Suprapubic skin (tissue), 4 donors: ENCODE measurements around the gene PPP1R27. TPM values are rescaled to one million over a fixed set of nuclear protein-coding genes. Genes with fewer than 3 reads are reported as not detected.

ENCODE experiments used
- DNase-seq, 2 donors: peaks; one replicate each; pipeline ENCODE4 v3.0.0-alpha.2; 2019; ENCODE audit warnings: low spot score in 2 of 2
- H3K27ac ChIP-seq: fragments of 200-600 bp; sonication (generic); one replicate; pipeline ENCODE4 v1.5.1; 2019
- H3K27me3 ChIP-seq: fragments of 200-600 bp; sonication (generic); one replicate; pipeline ENCODE4 v1.5.1; 2019
- H3K36me3 ChIP-seq: fragments of 200-600 bp; sonication (generic); one replicate; pipeline ENCODE4 v1.5.1; 2019
- H3K4me1 ChIP-seq: fragments of 200-600 bp; sonication (generic); one replicate; pipeline ENCODE4 v1.5.1; 2019
- H3K4me3 ChIP-seq: fragments of 200-600 bp; sonication (generic); one replicate; pipeline ENCODE4 v1.5.1; 2019; ENCODE audit warnings: mild to moderate bottlenecking
- H3K9me3 ChIP-seq: fragments of 200-600 bp; sonication (generic); one replicate; pipeline ENCODE4 v1.5.1; 2019
- CTCF ChIP-seq, 2 donors: fragments of 200-600 bp in 1 of 2; fragments of 450-650 bp in 1 of 2; sonication (generic) in 1 of 2; IDR thresholded peaks; one replicate each; pipeline ENCODE4 v1.5.1; 2016 to 2019; ENCODE audit warnings: antibody characterized with exemption in 2 of 2, mild to moderate bottlenecking in 1 of 2, moderate library complexity in 1 of 2
- EP300 ChIP-seq: sonication (generic); formaldehyde crosslinking; IDR thresholded peaks from one replicate; pipeline ENCODE4 v1.6.1; 2017; ENCODE audit warnings: antibody characterized with exemption
- POLR2A ChIP-seq, 2 donors: fragments of 450-650 bp; IDR thresholded peaks; one replicate each; pipeline ENCODE4 v1.6.1; 2017; ENCODE audit warnings: antibody characterized with exemption in 2 of 2, mild to moderate bottlenecking in 2 of 2, moderate library complexity in 2 of 2
- POLR2AphosphoS5 ChIP-seq, 3 donors: sonication (generic); formaldehyde crosslinking; IDR thresholded peaks; one replicate each; pipeline ENCODE4 v1.6.1; 2017; ENCODE audit warnings: antibody characterized with exemption in 3 of 3
- WGBS: methylation state at CpG from one replicate; pipeline ENCODE4 v1.1.5; 2018; 5-methylcytosine and 5-hydroxymethylcytosine counted together
- total RNA-seq, 4 donors: library from RNA; depleted of rRNA; stranded (reverse); fragments of >200 nt; gene quantifications; one replicate each; pipeline ENCODE4 v1.1.0, GENCODE V29; 2016

The PPP1R27 gene
- total RNA-seq, 4 donors from 2014 or later = 1.3 TPM; not detected in 3

- H3K4me3 ChIP-seq = peak overlapping the region; percentile 60
- H3K36me3 ChIP-seq = no peaks in the 10 kb centered on the region
- peak overlapping the region; percentile 84 for H3K27ac ChIP-seq
- peaks cover 49% of the 10 kb centered on the region for H3K4me1 ChIP-seq
- no peaks in the 10 kb centered on the region for H3K27me3 ChIP-seq
- WGBS = 51% methylated on average over 5 of the region's 7 CpGs
- DNase-seq = no peak
- TF ChIP-seq CTCF (IDR thresholded peaks at IDR 0.05) = no peak
- TF ChIP-seq EP300 = no peak
- TF ChIP-seq POLR2AphosphoS5 (IDR thresholded peaks at IDR 0.05) = no peak
- TF ChIP-seq POLR2A (IDR thresholded peaks at IDR 0.05) = no peak
- H3K9me3 ChIP-seq = no peaks in the 10 kb centered on the region
These were observed 3.3 kb downstream of the PPP1R27 start for GRCh38 chr17:81831563-81831956.

- WGBS = 59% methylated on average over 3 of the region's 6 CpGs
These were observed 5.0 kb downstream of the PPP1R27 start for GRCh38 chr17:81829858-81830257.

GRCh38 chr17:81828656-81829055, 6.2 kb downstream of the PPP1R27 start:
- Histone ChIP-seq H3K36me3 (peaks cover 9% of the 10 kb centered on the region), H3K4me1 (peaks cover 49% of the 10 kb centered on the region), H3K27ac (no peak overlapping the region), H3K4me3 (no peak overlapping the region), H3K27me3 (no peaks in the 10 kb centered on the region), H3K9me3 (no peaks in the 10 kb centered on the region)
- TF ChIP-seq CTCF (IDR thresholded peaks at IDR 0.05) (no peak), POLR2AphosphoS5 (IDR thresholded peaks at IDR 0.05) (no peak), EP300 (no peak), POLR2A (IDR thresholded peaks at IDR 0.05) (no peak)
- 91% methylated on average over 3 of the region's 7 CpGs for WGBS
- DNase-seq = no peak

More at GRCh38 chr17:81829858-81830257, 5.0 kb downstream of the PPP1R27 start:
- Histone ChIP-seq H3K9me3 (no peaks in the 10 kb centered on the region), H3K36me3 (no peaks in the 10 kb centered on the region), H3K27me3 (no peaks in the 10 kb centered on the region), H3K4me1 (peaks cover 49% of the 10 kb centered on the region), H3K4me3 (no peak overlapping the region), H3K27ac (no peak overlapping the region)
- DNase-seq = no peak
- TF ChIP-seq CTCF (IDR thresholded peaks at IDR 0.05) (no peak), POLR2AphosphoS5 (IDR thresholded peaks at IDR 0.05) (no peak), EP300 (no peak), POLR2A (IDR thresholded peaks at IDR 0.05) (no peak)

GRCh38 chr17:81825841-81826466, 8.9 kb downstream of the PPP1R27 start:
- H3K4me3 ChIP-seq = no peak overlapping the region
- no peaks in the 10 kb centered on the region for H3K27me3 ChIP-seq
- H3K4me1 ChIP-seq = peaks cover 55% of the 10 kb centered on the region
- 67% methylated on average over 11 of the region's 11 CpGs for WGBS
- DNase-seq = no peak
- no peak overlapping the region for H3K27ac ChIP-seq
- H3K36me3 ChIP-seq = peaks cover 13% of the 10 kb centered on the region
- no peaks in the 10 kb centered on the region for H3K9me3 ChIP-seq
- TF ChIP-seq POLR2A (IDR thresholded peaks at IDR 0.05) (no peak), POLR2AphosphoS5 (IDR thresholded peaks at IDR 0.05) (no peak), CTCF (IDR thresholded peaks at IDR 0.05) (no peak), EP300 (no peak)

GRCh38 chr17:81824595-81824994, 10.3 kb downstream of the PPP1R27 start:
- no peak for DNase-seq
- H3K36me3 ChIP-seq = peaks cover 13% of the 10 kb centered on the region
- 83% methylated on average over 1 of the region's 11 CpGs for WGBS
- no peak overlapping the region for H3K27ac ChIP-seq
- H3K4me1 ChIP-seq = peaks cover 49% of the 10 kb centered on the region
- H3K4me3 ChIP-seq = no peak overlapping the region
- TF ChIP-seq POLR2A (IDR thresholded peaks at IDR 0.05) (no peak), EP300 (no peak), CTCF (IDR thresholded peaks at IDR 0.05) (no peak), POLR2AphosphoS5 (IDR thresholded peaks at IDR 0.05) (no peak)
- no peaks in the 10 kb centered on the region for H3K9me3 ChIP-seq
- no peaks in the 10 kb centered on the region for H3K27me3 ChIP-seq
